ENCODE data around the gene SFXN4.

DNA sequence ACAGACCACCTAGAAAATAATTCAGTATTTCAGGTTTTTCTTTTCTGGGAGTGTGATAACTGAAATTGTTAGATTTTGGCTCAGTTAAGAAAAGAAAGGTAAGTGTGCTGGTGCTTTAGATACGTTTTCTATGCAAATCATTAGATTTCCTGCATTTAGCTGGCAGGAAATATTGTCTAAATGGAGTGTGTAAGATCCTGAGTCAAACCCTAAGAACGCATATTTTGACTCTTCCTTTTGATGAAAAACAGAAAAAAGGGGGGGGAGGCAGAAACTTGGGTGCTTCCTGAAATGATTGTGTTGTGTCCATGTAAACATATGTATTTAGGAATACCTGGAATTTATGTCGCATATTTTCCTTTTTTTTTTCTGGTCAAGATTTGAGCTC is 43.0 kb upstream of the SFXN4 start:
- TF ChIP-seq TAF1 (IDR thresholded peaks at IDR 0.05; ENCODE audit: borderline replicate concordance, insufficient read depth, low read length) = no peak
- no peak for TF ChIP-seq POLR2AphosphoS5 (IDR thresholded peaks at IDR 0.05; ENCODE audit: low read depth, low read length)
- TF ChIP-seq REST (IDR thresholded peaks at IDR 0.05; ENCODE audit: insufficient read depth in 1 of 2, low read depth in 2 of 2, low read length in 2 of 2) = no peak
- no peak for TF ChIP-seq SIN3A (IDR thresholded peaks at IDR 0.05; ENCODE audit: borderline replicate concordance, insufficient read depth, low read length)

All from PFSK-1 (cell line).